Mucosa of rectum (tissue), 2 donors: ENCODE measurements around the gene AGFG2.

Experiments used
- H3K27ac ChIP-seq, 2 donors: one replicate each; pipeline ENCODE4 v1.7.0; 2013; ENCODE audit warnings: inconsistent platforms in 2 of 2, low read depth in 2 of 2, low read length in 2 of 2
- H3K27me3 ChIP-seq, 2 donors: one replicate each; pipeline ENCODE4 v1.7.0; 2013; ENCODE audit warnings: low read length in 2 of 2; ENCODE audit not compliant: control insufficient read depth in 2 of 2, insufficient read depth in 2 of 2
- H3K36me3 ChIP-seq, 2 donors: one replicate each; pipeline ENCODE4 v1.7.0; 2013; ENCODE audit warnings: low read length in 2 of 2; ENCODE audit not compliant: control insufficient read depth in 2 of 2, insufficient read depth in 2 of 2
- H3K4me1 ChIP-seq, 2 donors: one replicate each; pipeline ENCODE4 v1.7.0; 2013; ENCODE audit warnings: low read length in 2 of 2, mild to moderate bottlenecking in 1 of 2; ENCODE audit not compliant: control insufficient read depth in 2 of 2, insufficient read depth in 2 of 2
- H3K4me3 ChIP-seq, 2 donors: one replicate each; pipeline ENCODE4 v1.7.0; 2013; ENCODE audit warnings: low read length in 2 of 2
- H3K9ac ChIP-seq, 2 donors: one replicate each; pipeline ENCODE4 v1.7.0; 2013; ENCODE audit warnings: low read length in 2 of 2, low read depth in 1 of 2, mild to moderate bottlenecking in 1 of 2
- H3K9me3 ChIP-seq, 2 donors: one replicate each; pipeline ENCODE4 v1.7.0; 2013; ENCODE audit warnings: low read length in 2 of 2; ENCODE audit not compliant: control insufficient read depth in 2 of 2
- donor health status: healthy.
- donor health status: Normal muscosa, but diverticular disease.

AGFG2 gene

DNA sequence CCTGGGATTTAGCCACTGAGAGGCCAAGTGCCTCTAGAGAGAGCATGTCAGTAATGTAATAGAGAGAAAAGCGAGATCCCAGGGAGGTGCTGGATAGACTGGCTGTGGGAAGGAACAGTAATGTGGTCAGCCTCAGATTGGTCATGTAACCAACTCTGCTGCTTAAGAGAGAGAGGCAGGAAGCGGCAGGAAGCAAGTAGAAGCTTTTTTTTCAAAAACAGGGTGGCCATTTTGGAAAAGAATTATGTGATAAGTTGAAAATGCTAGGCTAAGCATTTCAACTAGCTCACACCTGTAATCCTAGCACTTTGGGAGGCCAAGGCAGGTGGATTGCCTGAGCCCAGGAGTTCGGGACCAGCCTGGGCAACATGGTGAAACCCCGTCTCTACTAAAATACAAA is 59.4 kb downstream of the AGFG2 start:
- no peak overlapping the region for H3K27ac ChIP-seq
- H3K4me3 ChIP-seq: no peak overlapping the region
- no peaks in the 10 kb centered on the region for H3K36me3 ChIP-seq
- peaks cover 0 to 5% of the 10 kb centered on the region in 2 donors for H3K4me1 ChIP-seq
- no peak overlapping the region for H3K9ac ChIP-seq
- no peaks in the 10 kb centered on the region for H3K27me3 ChIP-seq
- H3K9me3 ChIP-seq: no peaks in the 10 kb centered on the region

DNA sequence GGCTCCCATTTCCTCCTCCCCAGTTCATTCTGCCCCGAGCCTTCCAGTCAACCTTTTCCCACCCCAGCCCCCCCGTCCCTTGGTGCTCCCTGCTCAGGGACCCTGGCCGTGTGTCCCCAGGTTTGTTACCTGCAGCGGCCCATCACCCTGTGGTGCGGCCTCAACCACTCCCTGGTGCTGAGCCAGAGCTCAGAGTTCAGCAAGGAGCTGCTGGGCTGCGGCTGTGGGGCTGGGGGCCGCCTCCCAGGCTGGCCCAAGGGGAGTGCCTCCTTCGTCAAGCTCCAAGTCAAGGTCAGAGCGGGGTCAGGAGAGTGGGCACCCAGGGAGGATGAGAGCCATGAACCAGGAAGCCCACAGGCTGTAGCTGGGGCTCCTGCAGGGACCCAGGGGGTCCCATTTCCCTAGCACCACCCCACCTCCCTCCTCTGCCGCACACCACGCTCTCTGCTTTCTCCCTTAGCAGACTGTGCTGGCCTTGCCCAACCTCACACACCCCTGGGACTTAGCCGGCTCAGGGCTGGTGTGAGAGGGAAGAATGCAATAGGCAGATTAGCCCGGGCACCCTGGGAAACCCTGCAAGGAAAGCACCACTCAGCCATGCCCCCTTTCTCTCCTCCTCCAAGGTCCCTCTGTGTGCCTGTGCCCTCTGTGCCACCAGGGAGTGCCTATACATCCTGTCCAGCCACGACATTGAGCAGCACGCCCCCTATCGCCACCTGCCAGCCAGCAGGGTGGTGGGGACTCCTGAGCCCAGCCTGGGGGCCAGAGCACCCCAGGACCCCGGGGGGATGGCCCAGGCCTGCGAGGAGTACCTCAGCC is 61.1 kb downstream of the AGFG2 start:
- Histone ChIP-seq H3K4me1 (peaks cover 11 to 14% of the 10 kb centered on the region in 2 donors), H3K27me3 (no peaks in the 10 kb centered on the region), H3K4me3 (no peak overlapping the region), H3K36me3 (no peaks in the 10 kb centered on the region), H3K9ac (no peak overlapping the region), H3K9me3 (no peaks in the 10 kb centered on the region), H3K27ac (no peak overlapping the region)

GRCh38 chr7:100600730-100601038 is 61.7 kb downstream of the AGFG2 start:
- no peaks in the 10 kb centered on the region for H3K27me3 ChIP-seq
- no peak overlapping the region for H3K27ac ChIP-seq
- H3K4me3 ChIP-seq: no peak overlapping the region
- H3K9ac ChIP-seq: no peak overlapping the region
- H3K9me3 ChIP-seq: no peaks in the 10 kb centered on the region
- peaks cover 16 to 18% of the 10 kb centered on the region in 2 donors for H3K4me1 ChIP-seq
- H3K36me3 ChIP-seq: no peaks in the 10 kb centered on the region

- H3K4me1 ChIP-seq: peaks cover 17 to 18% of the 10 kb centered on the region in 2 donors
- peak overlapping the region; percentile 51 to 52 for H3K9ac ChIP-seq
- H3K9me3 ChIP-seq: no peaks in the 10 kb centered on the region
- no peaks in the 10 kb centered on the region for H3K27me3 ChIP-seq
- H3K4me3 ChIP-seq: peak overlapping the region; percentile 67 to 70
- H3K27ac ChIP-seq: peak overlapping the region; percentile 55 to 68
- H3K36me3 ChIP-seq: no peaks in the 10 kb centered on the region
These were observed 64.1 kb downstream of the AGFG2 start for GRCh38 chr7:100602889-100603725.

DNA sequence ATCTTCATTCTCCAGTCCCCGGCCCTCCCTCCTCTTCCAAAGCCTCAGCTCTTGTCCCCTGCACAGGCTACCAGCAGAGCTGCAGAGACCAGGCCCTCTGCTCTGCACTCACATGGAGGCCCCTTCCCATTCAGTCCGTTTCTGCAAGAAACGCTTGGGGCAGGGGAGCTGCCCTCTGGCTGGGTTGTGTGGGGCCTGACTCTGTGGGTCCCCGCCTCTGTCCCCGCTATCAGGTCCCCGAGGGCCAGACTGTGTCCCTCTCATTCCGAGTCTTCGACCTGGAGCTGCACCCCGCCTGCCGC is 64.7 kb downstream of the AGFG2 start:
- peak overlapping the region; percentile 55 to 68 for H3K27ac ChIP-seq
- no peaks in the 10 kb centered on the region for H3K9me3 ChIP-seq
- peak overlapping the region; percentile 67 to 70 for H3K4me3 ChIP-seq
- H3K27me3 ChIP-seq: no peaks in the 10 kb centered on the region
- no peaks in the 10 kb centered on the region for H3K36me3 ChIP-seq
- H3K9ac ChIP-seq: peak overlapping the region; percentile 51 to 52
- H3K4me1 ChIP-seq: peaks cover 17 to 18% of the 10 kb centered on the region in 2 donors

DNA sequence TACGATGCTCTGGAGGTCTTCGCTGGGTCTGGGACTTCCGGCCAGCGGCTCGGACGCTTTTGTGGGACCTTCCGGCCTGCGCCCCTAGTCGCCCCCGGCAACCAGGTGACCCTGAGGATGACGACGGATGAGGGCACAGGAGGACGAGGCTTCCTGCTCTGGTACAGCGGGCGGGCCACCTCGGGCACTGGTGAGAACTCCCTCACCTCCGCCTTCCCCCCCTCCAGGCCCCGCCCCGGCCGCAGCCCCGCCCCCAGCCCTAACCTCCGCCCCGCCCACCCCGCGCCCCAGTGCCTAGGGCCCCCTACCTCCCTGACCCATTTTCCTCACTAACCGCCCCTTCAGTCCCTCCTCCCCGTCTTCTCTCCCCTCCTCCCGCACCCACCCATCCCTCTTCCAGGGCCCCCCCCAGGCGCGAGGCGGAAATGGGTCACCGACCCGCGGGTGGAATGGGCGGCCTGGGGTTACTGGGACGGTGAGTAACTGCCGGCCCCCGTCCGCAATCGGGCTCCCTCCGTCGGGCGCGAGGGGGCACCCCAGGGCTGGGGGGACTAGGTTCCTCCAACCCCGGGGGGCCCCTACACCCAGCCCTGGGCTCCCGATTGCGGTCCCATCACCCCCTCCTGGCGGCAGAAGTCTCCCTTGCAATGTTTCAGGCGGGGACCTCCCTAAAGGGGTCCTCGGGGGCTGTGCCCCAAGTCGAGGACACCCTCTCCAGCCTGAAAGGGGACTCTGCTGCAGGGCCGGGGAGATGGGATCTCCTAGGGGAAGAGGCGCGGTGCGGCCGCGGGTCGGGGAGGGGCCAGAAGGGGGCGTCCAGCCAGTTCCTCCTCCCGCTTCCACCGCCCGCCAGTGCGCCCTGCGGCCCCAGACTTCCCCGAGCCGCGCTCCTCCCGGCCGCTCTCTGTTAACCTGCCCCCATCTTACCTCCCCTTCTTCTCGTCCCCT is 65.3 kb downstream of the AGFG2 start:
- Histone ChIP-seq H3K4me3 (peak overlapping the region; percentile 67 to 70), H3K27ac (peak overlapping the region; percentile 55 to 68), H3K4me1 (peaks cover 17 to 18% of the 10 kb centered on the region in 2 donors), H3K9me3 (no peaks in the 10 kb centered on the region), H3K36me3 (no peaks in the 10 kb centered on the region), H3K9ac (peak overlapping the region; percentile 52 to 54), H3K27me3 (no peaks in the 10 kb centered on the region)

- peak overlapping the region in 1 of 2 donors; percentile 58 for H3K27ac ChIP-seq
- no peaks in the 10 kb centered on the region for H3K36me3 ChIP-seq
- H3K9me3 ChIP-seq: no peaks in the 10 kb centered on the region
- H3K9ac ChIP-seq: peak overlapping the region in 1 of 2 donors; percentile 54
- H3K4me1 ChIP-seq: peaks cover 17 to 18% of the 10 kb centered on the region in 2 donors
- no peaks in the 10 kb centered on the region for H3K27me3 ChIP-seq
- peak overlapping the region; percentile 67 to 70 for H3K4me3 ChIP-seq
These were observed 66.2 kb downstream of the AGFG2 start for GRCh38 chr7:100604976-100605911.

GRCh38 chr7:100606313-100606712 is 67.3 kb downstream of the AGFG2 start:
- no peaks in the 10 kb centered on the region for H3K9me3 ChIP-seq
- peaks cover 17 to 18% of the 10 kb centered on the region in 2 donors for H3K4me1 ChIP-seq
- H3K27me3 ChIP-seq: no peaks in the 10 kb centered on the region
- H3K9ac ChIP-seq: no peak overlapping the region
- no peak overlapping the region for H3K4me3 ChIP-seq
- no peak overlapping the region for H3K27ac ChIP-seq
- no peaks in the 10 kb centered on the region for H3K36me3 ChIP-seq

GRCh38 chr7:100607111-100607510 is 68.1 kb downstream of the AGFG2 start:
- peaks cover 15 to 17% of the 10 kb centered on the region in 2 donors for H3K4me1 ChIP-seq

More at GRCh38 chr7:100607111-100607510, 68.1 kb downstream of the AGFG2 start:
- no peak overlapping the region for H3K4me3 ChIP-seq
- no peaks in the 10 kb centered on the region for H3K27me3 ChIP-seq
- no peaks in the 10 kb centered on the region for H3K9me3 ChIP-seq
- no peaks in the 10 kb centered on the region for H3K36me3 ChIP-seq
- no peak overlapping the region for H3K27ac ChIP-seq
- no peak overlapping the region for H3K9ac ChIP-seq
